ENCODE results near the gene PPP1R13B.

Gene PPP1R13B

GRCh38 chr14:103867020-103867419 lies 19.6 kb upstream of the PPP1R13B start:
- H3K36me3 ChIP-seq (ENCODE audit: insufficient read depth, low read length), result no peaks in the 10 kb centered on the region
- no peak overlapping the region for H3K4me3 ChIP-seq
- H3K27ac ChIP-seq, result no peak overlapping the region
- no peaks in the 10 kb centered on the region for H3K9me3 ChIP-seq (ENCODE audit: low read depth, low read length)
- no peak for DNase-seq (ENCODE audit: low read depth, low spot score)
- no peak for TF ChIP-seq POLR2AphosphoS5 (IDR thresholded peaks at IDR 0.05; ENCODE audit: borderline replicate concordance, low read depth, low read length)
- no peak for TF ChIP-seq EZH2 (IDR thresholded peaks at IDR 0.05)
- TF ChIP-seq FOXP2 (optimal IDR thresholded peaks at IDR 0.05; ENCODE audit: control extremely low read depth, extremely low read length, insufficient read depth), result no peak
- no peak overlapping the region for H3K9ac ChIP-seq (ENCODE audit: insufficient read length)

- TF ChIP-seq FOXP2 (optimal IDR thresholded peaks at IDR 0.05; ENCODE audit: control extremely low read depth, extremely low read length, insufficient read depth), result no peak
- TF ChIP-seq POLR2AphosphoS5 (IDR thresholded peaks at IDR 0.05; ENCODE audit: borderline replicate concordance, low read depth, low read length), result no peak
- no peak for TF ChIP-seq EZH2 (IDR thresholded peaks at IDR 0.05)
- no peaks in the 10 kb centered on the region for H3K9me3 ChIP-seq (ENCODE audit: low read depth, low read length)
- DNase-seq (ENCODE audit: low read depth, low spot score), result no peak
Measured at GRCh38 chr14:103863245-103863644, 15.9 kb upstream of the PPP1R13B start.

GRCh38 chr14:103862393-103862782 lies 15.0 kb upstream of the PPP1R13B start:
- TF ChIP-seq EZH2 (IDR thresholded peaks at IDR 0.05) (no peak), POLR2AphosphoS5 (IDR thresholded peaks at IDR 0.05; ENCODE audit: borderline replicate concordance, low read depth, low read length) (no peak)
- no peak overlapping the region for H3K27ac ChIP-seq
- H3K4me3 ChIP-seq, result no peak overlapping the region
- no peaks in the 10 kb centered on the region for H3K9me3 ChIP-seq (ENCODE audit: low read depth, low read length)
- no peak overlapping the region for H3K9ac ChIP-seq (ENCODE audit: insufficient read length)
- H3K36me3 ChIP-seq (ENCODE audit: insufficient read depth, low read length), result no peaks in the 10 kb centered on the region
- no peak for DNase-seq (ENCODE audit: low read depth, low spot score)

More at GRCh38 chr14:103863245-103863644, 15.9 kb upstream of the PPP1R13B start:
- no peak overlapping the region for H3K4me3 ChIP-seq
- no peaks in the 10 kb centered on the region for H3K36me3 ChIP-seq (ENCODE audit: insufficient read depth, low read length)
- no peak overlapping the region for H3K9ac ChIP-seq (ENCODE audit: insufficient read length)
- no peak overlapping the region for H3K27ac ChIP-seq

GRCh38 chr14:103861413-103862392 lies 14.3 kb upstream of the PPP1R13B start:
- TF ChIP-seq POLR2AphosphoS5 (IDR thresholded peaks at IDR 0.05; ENCODE audit: borderline replicate concordance, low read depth, low read length) (no peak), EZH2 (IDR thresholded peaks at IDR 0.05) (no peak), FOXP2 (optimal IDR thresholded peaks at IDR 0.05; ENCODE audit: control extremely low read depth, extremely low read length, insufficient read depth) (no peak)
- Histone ChIP-seq H3K9ac (ENCODE audit: insufficient read length) (no peak overlapping the region), H3K4me3 (no peak overlapping the region), H3K9me3 (ENCODE audit: low read depth, low read length) (no peaks in the 10 kb centered on the region), H3K27ac (no peak overlapping the region), H3K36me3 (ENCODE audit: insufficient read depth, low read length) (no peaks in the 10 kb centered on the region)
- DNase-seq (ENCODE audit: low read depth, low spot score), result no peak

GRCh38 chr14:103859416-103860202 lies 12.2 kb upstream of the PPP1R13B start:
- H3K9ac ChIP-seq (ENCODE audit: insufficient read length), result no peak overlapping the region
- H3K36me3 ChIP-seq (ENCODE audit: insufficient read depth, low read length), result no peaks in the 10 kb centered on the region

GRCh38 chr14:103858063-103858781 lies 10.8 kb upstream of the PPP1R13B start:
- Histone ChIP-seq H3K4me3 (no peak overlapping the region), H3K36me3 (ENCODE audit: insufficient read depth, low read length) (no peaks in the 10 kb centered on the region), H3K9ac (ENCODE audit: insufficient read length) (no peak overlapping the region), H3K9me3 (ENCODE audit: low read depth, low read length) (no peaks in the 10 kb centered on the region), H3K27ac (no peak overlapping the region)
- TF ChIP-seq FOXP2 (optimal IDR thresholded peaks at IDR 0.05; ENCODE audit: control extremely low read depth, extremely low read length, insufficient read depth) (no peak), POLR2AphosphoS5 (IDR thresholded peaks at IDR 0.05; ENCODE audit: borderline replicate concordance, low read depth, low read length) (no peak), EZH2 (IDR thresholded peaks at IDR 0.05) (no peak)
- DNase-seq (ENCODE audit: low read depth, low spot score), result no peak

More at GRCh38 chr14:103859416-103860202, 12.2 kb upstream of the PPP1R13B start:
- H3K27ac ChIP-seq, result no peak overlapping the region
- no peaks in the 10 kb centered on the region for H3K9me3 ChIP-seq (ENCODE audit: low read depth, low read length)
- H3K4me3 ChIP-seq, result no peak overlapping the region
- no peak for DNase-seq (ENCODE audit: low read depth, low spot score)
- TF ChIP-seq EZH2 (IDR thresholded peaks at IDR 0.05) (no peak), FOXP2 (optimal IDR thresholded peaks at IDR 0.05; ENCODE audit: control extremely low read depth, extremely low read length, insufficient read depth) (no peak), POLR2AphosphoS5 (IDR thresholded peaks at IDR 0.05; ENCODE audit: borderline replicate concordance, low read depth, low read length) (no peak)

- no peaks in the 10 kb centered on the region for H3K36me3 ChIP-seq (ENCODE audit: insufficient read depth, low read length)
- H3K27ac ChIP-seq, result no peak overlapping the region
- TF ChIP-seq POLR2AphosphoS5 (IDR thresholded peaks at IDR 0.05; ENCODE audit: borderline replicate concordance, low read depth, low read length) (no peak), EZH2 (IDR thresholded peaks at IDR 0.05) (no peak), FOXP2 (optimal IDR thresholded peaks at IDR 0.05; ENCODE audit: control extremely low read depth, extremely low read length, insufficient read depth) (no peak)
- no peak for DNase-seq (ENCODE audit: low read depth, low spot score)
- H3K4me3 ChIP-seq, result no peak overlapping the region
- H3K9me3 ChIP-seq (ENCODE audit: low read depth, low read length), result no peaks in the 10 kb centered on the region
- H3K9ac ChIP-seq (ENCODE audit: insufficient read length), result no peak overlapping the region
Measured at GRCh38 chr14:103857256-103857655, 9.9 kb upstream of the PPP1R13B start.

GRCh38 chr14:103856607-103857006 lies 9.2 kb upstream of the PPP1R13B start:
- Histone ChIP-seq H3K4me3 (no peak overlapping the region), H3K9me3 (ENCODE audit: low read depth, low read length) (no peaks in the 10 kb centered on the region), H3K9ac (ENCODE audit: insufficient read length) (no peak overlapping the region), H3K36me3 (ENCODE audit: insufficient read depth, low read length) (no peaks in the 10 kb centered on the region), H3K27ac (no peak overlapping the region)
- DNase-seq (ENCODE audit: low read depth, low spot score), result no peak
- TF ChIP-seq POLR2AphosphoS5 (IDR thresholded peaks at IDR 0.05; ENCODE audit: borderline replicate concordance, low read depth, low read length) (no peak), EZH2 (IDR thresholded peaks at IDR 0.05) (no peak), FOXP2 (optimal IDR thresholded peaks at IDR 0.05; ENCODE audit: control extremely low read depth, extremely low read length, insufficient read depth) (no peak)

Measured in SK-N-MC (cell line).